ENCODE measurements around the gene PRKCA.

Gene PRKCA

DNA sequence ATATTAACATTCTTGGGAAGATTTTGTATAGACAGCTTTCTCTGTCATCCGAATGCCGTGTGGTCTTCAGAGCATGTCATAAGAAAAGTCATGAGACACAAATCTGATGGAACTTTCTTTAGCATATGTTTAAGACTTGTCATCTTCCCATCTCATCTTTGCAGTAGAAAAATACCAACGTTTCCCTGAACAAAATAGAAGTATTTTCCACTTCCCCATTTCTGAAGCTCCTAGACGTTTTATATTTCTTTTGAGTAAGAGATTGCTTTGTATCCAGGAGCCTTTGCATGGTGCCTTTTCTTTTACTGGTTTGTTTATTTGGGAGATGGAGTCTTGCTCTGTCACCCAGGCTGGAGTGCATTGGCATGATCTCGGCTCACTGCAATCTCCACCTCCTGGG is 235.1 kb downstream of the PRKCA start:
- intact Hi-C loops (cut with DNase I; ENCODE audit: low total_unique reads): no loop called here
- DNase-seq: no peak
- Histone ChIP-seq H3K27ac (no peak overlapping the region), H3K27me3 (no peaks in the 10 kb centered on the region), H3K4me3 (no peak overlapping the region), H3K4me1 (no peaks in the 10 kb centered on the region), H3K36me3 (no peaks in the 10 kb centered on the region), H3K9me3 (no peaks in the 10 kb centered on the region)
- no peak for TF ChIP-seq CTCF (IDR thresholded peaks at IDR 0.05)

GRCh38 chr17:66538776-66539175 is 236.4 kb downstream of the PRKCA start:
- Histone ChIP-seq H3K27ac (no peak overlapping the region), H3K4me1 (no peaks in the 10 kb centered on the region), H3K4me3 (no peak overlapping the region), H3K27me3 (no peaks in the 10 kb centered on the region), H3K9me3 (no peaks in the 10 kb centered on the region), H3K36me3 (no peaks in the 10 kb centered on the region)
- TF ChIP-seq CTCF (IDR thresholded peaks at IDR 0.05): no peak
- no peak for DNase-seq
- intact Hi-C loops (cut with DNase I; ENCODE audit: low total_unique reads): no loop called here

- no peaks in the 10 kb centered on the region for H3K4me1 ChIP-seq
- no peak overlapping the region for H3K27ac ChIP-seq
- intact Hi-C loops (cut with DNase I; ENCODE audit: low total_unique reads): no loop called here
Observed at GRCh38 chr17:66540131-66540781, 237.8 kb downstream of the PRKCA start.

DNA sequence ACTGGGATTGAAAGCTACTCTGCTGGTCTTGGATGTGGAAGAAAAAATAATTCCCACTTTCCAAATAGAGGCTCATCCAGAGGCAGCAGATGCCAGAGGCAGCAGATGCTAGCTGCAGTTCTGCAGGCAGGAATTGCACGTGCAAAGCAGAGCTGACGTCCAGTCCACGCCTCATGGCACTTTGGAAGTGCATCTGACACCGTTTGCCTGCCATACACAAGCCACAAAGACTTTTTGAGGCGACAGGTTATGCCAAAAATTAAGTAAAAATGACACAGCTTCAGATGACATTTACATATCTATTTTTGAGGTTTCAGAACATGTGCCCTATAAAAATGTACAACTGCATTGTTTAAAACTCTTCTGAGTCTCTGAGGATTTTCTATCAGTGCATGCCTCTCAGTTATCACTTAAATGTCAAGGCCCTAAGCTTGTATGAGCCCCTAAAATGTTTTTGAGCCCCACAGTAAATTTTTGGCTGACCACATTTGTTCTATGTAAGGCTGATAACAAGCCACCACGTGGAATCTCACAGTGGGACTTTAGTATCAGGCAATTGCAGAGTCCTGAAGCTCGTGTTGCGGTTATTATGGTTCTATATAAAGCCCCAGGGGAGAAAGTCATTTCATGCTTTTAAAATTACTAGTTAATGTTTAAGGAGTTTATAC is 239.2 kb downstream of the PRKCA start:
- Histone ChIP-seq H3K27ac (no peak overlapping the region), H3K4me3 (no peak overlapping the region), H3K4me1 (no peaks in the 10 kb centered on the region), H3K27me3 (no peaks in the 10 kb centered on the region), H3K36me3 (no peaks in the 10 kb centered on the region), H3K9me3 (no peaks in the 10 kb centered on the region)
- intact Hi-C loops (cut with DNase I; ENCODE audit: low total_unique reads): no loop called here
- TF ChIP-seq CTCF (IDR thresholded peaks at IDR 0.05): no peak
- no peak for DNase-seq

More at GRCh38 chr17:66540131-66540781, 237.8 kb downstream of the PRKCA start:
- no peaks in the 10 kb centered on the region for H3K27me3 ChIP-seq
- no peak overlapping the region for H3K4me3 ChIP-seq
- no peaks in the 10 kb centered on the region for H3K36me3 ChIP-seq
- no peaks in the 10 kb centered on the region for H3K9me3 ChIP-seq
- no peak for DNase-seq
- TF ChIP-seq CTCF (IDR thresholded peaks at IDR 0.05): no peak

GRCh38 chr17:66542129-66542966 is 239.9 kb downstream of the PRKCA start:
- Histone ChIP-seq H3K27me3 (no peaks in the 10 kb centered on the region), H3K4me3 (no peak overlapping the region), H3K27ac (no peak overlapping the region), H3K4me1 (no peaks in the 10 kb centered on the region), H3K9me3 (no peaks in the 10 kb centered on the region), H3K36me3 (no peaks in the 10 kb centered on the region)
- DNase-seq: no peak
- no peak for TF ChIP-seq CTCF (IDR thresholded peaks at IDR 0.05)
- intact Hi-C loops (cut with DNase I; ENCODE audit: low total_unique reads): no loop called here

Measured in tibial artery (tissue), 4 donors.